Placental pericyte (primary cell): ENCODE measurements around the gene FAM174B. TPM values are rescaled to one million over a fixed set of nuclear protein-coding genes. Genes with fewer than 3 reads are reported as not detected.

Experiments
- total RNA-seq: library from RNA; depleted of rRNA; stranded (reverse); fragments of >200 nt; gene quantifications from 2 replicates; pipeline ENCODE4 v1.2.3, GENCODE V29; 2012

FAM174B gene
- total RNA-seq, result 0.57 and 1.3 TPM in 2 replicates

DNA sequence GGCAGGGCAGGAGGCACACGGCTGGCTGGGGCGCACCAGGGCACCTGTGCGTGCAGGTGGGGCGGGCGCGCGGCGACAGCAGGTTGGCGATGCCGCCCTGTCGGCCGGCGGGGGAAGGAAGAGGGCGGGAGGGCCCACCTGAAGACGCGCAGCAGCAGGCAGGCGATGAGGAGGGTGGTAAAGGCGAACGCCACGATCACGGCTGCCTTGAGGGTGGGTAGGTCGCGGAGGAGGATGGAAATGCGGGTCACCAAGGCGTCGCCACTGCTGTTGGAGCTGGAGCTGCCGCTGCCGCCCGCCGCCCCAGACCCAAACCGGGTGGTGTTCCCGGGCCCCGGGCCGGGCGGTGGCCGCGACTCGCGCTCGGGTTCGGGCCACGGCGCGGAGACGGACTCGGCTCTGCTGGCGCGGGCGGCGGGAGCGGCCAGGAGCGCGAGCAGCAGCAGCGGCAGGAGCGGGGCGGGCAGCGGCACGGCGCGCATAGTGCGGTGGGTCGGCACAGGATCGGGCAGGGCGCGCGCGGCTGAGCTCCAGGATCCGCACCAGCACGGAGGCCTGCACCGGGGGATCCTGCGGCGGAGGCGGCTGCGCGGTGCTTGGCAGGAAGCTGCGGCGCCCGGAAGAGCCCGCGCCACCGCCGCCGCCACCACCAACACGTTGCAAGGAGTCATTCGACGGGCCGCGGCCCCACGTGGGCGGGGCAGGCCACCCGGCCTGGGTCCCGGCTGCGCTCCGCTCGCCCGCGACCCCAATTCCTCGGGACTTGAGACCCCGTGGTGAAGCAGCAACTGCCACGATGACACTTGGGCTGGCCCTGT, at the start of gene FAM174B:
Gene FAM174B, minus strand, starts transcription at position 598 of the 818 bp plus-strand sequence.

Other genes starting within 250 kb of the FAM174B start
- gene CHD2, start 244.5 kb upstream of the FAM174B start, total RNA-seq, result 58.6 and 81.3 TPM in 2 replicates